Measurements from ENCODE around the gene DGKG. TPM values are rescaled to one million over a fixed set of nuclear protein-coding genes. Genes with fewer than 3 reads are reported as not detected.

Gene DGKG
- total RNA-seq, 2 experiments from 2014 or later = not detected

GRCh38 chr3:186121278-186121677 lies 240.8 kb downstream of the DGKG start:
- POLR2A ChIA-PET = no interaction called here
- peaks cover 63% of the 10 kb centered on the region for H3K27me3 Mint-ChIP-seq
- H3K36me3 Mint-ChIP-seq (ENCODE audit: low read depth) = no peaks in the 10 kb centered on the region

DNA sequence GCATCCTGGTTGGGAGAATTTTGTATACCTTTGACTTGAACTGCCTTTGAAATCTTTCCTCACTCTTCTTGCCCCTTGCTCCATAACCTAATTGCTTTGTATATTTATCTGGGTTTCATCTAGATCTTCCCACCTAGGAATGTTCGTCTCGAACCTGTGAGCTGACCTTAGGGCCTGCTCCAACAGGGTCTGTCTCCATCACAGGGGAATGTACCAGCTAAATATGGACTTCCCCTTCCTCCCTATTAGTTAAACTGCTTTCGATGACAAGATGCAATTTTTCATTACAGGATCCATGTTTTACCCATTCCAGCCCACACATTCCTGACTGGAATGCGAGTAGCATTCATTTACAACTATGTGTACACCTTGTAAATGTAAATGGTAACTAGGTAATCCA lies 242.5 kb downstream of the DGKG start:
- Mint-ChIP-seq H3K4me1 (ENCODE audit: low read depth) (no peaks in the 10 kb centered on the region), H3K27me3 (peaks cover 77% of the 10 kb centered on the region), H3K27ac (no peak overlapping the region), H3K4me3 (no peak overlapping the region), H3K36me3 (ENCODE audit: low read depth) (no peaks in the 10 kb centered on the region), H3K9me3 (no peaks in the 10 kb centered on the region)
- Histone ChIP-seq H3K4me1 (ENCODE audit: insufficient read depth, low read length) (no peaks in the 10 kb centered on the region), H3K9me3 (ENCODE audit: control insufficient read depth in 1 of 2, insufficient read depth in 1 of 2, low read length in 2 of 2) (no peaks in the 10 kb centered on the region), H3K27ac (ENCODE audit: low read depth in 1 of 2, low read length in 2 of 2) (no peak overlapping the region), H3K27me3 (ENCODE audit: control insufficient read depth in 1 of 2, insufficient read depth in 2 of 2, low read length in 2 of 2) (peaks cover 13 to 37% of the 10 kb centered on the region in 2 experiments), H3K4me3 (ENCODE audit: low read length) (no peak overlapping the region), H3K36me3 (ENCODE audit: insufficient read depth, low read length) (no peaks in the 10 kb centered on the region)
- TF ChIP-seq, protein P1, sequence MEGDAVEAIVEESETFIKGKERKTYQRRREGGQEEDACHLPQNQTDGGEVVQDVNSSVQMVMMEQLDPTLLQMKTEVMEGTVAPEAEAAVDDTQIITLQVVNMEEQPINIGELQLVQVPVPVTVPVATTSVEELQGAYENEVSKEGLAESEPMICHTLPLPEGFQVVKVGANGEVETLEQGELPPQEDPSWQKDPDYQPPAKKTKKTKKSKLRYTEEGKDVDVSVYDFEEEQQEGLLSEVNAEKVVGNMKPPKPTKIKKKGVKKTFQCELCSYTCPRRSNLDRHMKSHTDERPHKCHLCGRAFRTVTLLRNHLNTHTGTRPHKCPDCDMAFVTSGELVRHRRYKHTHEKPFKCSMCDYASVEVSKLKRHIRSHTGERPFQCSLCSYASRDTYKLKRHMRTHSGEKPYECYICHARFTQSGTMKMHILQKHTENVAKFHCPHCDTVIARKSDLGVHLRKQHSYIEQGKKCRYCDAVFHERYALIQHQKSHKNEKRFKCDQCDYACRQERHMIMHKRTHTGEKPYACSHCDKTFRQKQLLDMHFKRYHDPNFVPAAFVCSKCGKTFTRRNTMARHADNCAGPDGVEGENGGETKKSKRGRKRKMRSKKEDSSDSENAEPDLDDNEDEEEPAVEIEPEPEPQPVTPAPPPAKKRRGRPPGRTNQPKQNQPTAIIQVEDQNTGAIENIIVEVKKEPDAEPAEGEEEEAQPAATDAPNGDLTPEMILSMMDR (IDR thresholded peaks at IDR 0.05) = no peak
- ATAC-seq (ENCODE audit: poor library complexity) (no peak), DNase-seq (no peak)
- ChIA-PET CTCF (no interaction called here), POLR2A (no interaction called here)
- intact Hi-C loops (cut with DNase I, micrococcal nuclease) = loop anchor here in 1 of 2 experiments (10.0 kb wide), 1 partner anchor 415 kb away; no protein-coding TSS in a partner anchor

More at GRCh38 chr3:186121278-186121677, 240.8 kb downstream of the DGKG start:
- DNase-seq = no peak
- CTCF ChIA-PET = interaction anchor here (0.7 kb wide), 1 partner anchor 12 kb away, joined by 3 read pairs; no protein-coding TSS in a partner anchor
- Mint-ChIP-seq H3K9me3 (no peaks in the 10 kb centered on the region), H3K4me1 (ENCODE audit: low read depth) (no peaks in the 10 kb centered on the region), H3K27ac (no peak overlapping the region), H3K4me3 (no peak overlapping the region)
- no peak for ATAC-seq (ENCODE audit: poor library complexity)
- Histone ChIP-seq H3K36me3 (ENCODE audit: insufficient read depth, low read length) (no peaks in the 10 kb centered on the region), H3K27ac (ENCODE audit: low read depth in 1 of 2, low read length in 2 of 2) (no peak overlapping the region), H3K27me3 (ENCODE audit: control insufficient read depth in 1 of 2, insufficient read depth in 2 of 2, low read length in 2 of 2) (peaks cover 8 to 37% of the 10 kb centered on the region in 2 experiments), H3K9me3 (ENCODE audit: control insufficient read depth in 1 of 2, insufficient read depth in 1 of 2, low read length in 2 of 2) (no peaks in the 10 kb centered on the region), H3K4me1 (ENCODE audit: insufficient read depth, low read length) (no peaks in the 10 kb centered on the region), H3K4me3 (ENCODE audit: low read length) (no peak overlapping the region)
- TF ChIP-seq, protein P1 (IDR thresholded peaks at IDR 0.05) = no peak
- intact Hi-C loops (cut with DNase I, micrococcal nuclease) = no loop called here

GRCh38 chr3:186118692-186119091 lies 243.3 kb downstream of the DGKG start:
- TF ChIP-seq, protein P1 (IDR thresholded peaks at IDR 0.05) = no peak
- Histone ChIP-seq H3K27ac (ENCODE audit: low read depth in 1 of 2, low read length in 2 of 2) (no peak overlapping the region), H3K9me3 (ENCODE audit: control insufficient read depth in 1 of 2, insufficient read depth in 1 of 2, low read length in 2 of 2) (no peaks in the 10 kb centered on the region), H3K27me3 (ENCODE audit: control insufficient read depth in 1 of 2, insufficient read depth in 2 of 2, low read length in 2 of 2) (peaks cover 16 to 39% of the 10 kb centered on the region in 2 experiments), H3K4me3 (ENCODE audit: low read length) (no peak overlapping the region), H3K4me1 (ENCODE audit: insufficient read depth, low read length) (no peaks in the 10 kb centered on the region), H3K36me3 (ENCODE audit: insufficient read depth, low read length) (no peaks in the 10 kb centered on the region)
- DNase-seq (no peak), ATAC-seq (ENCODE audit: poor library complexity) (no peak)
- intact Hi-C loops (cut with DNase I, micrococcal nuclease) = loop anchor here in 1 of 2 experiments (10.0 kb wide), 1 partner anchor 416 kb away; no protein-coding TSS in a partner anchor
- Mint-ChIP-seq H3K36me3 (ENCODE audit: low read depth) (no peaks in the 10 kb centered on the region), H3K27ac (no peak overlapping the region), H3K9me3 (no peaks in the 10 kb centered on the region), H3K4me3 (no peak overlapping the region), H3K27me3 (peaks cover 80% of the 10 kb centered on the region), H3K4me1 (ENCODE audit: low read depth) (no peaks in the 10 kb centered on the region)
- CTCF ChIA-PET = no interaction called here
- POLR2A ChIA-PET = no interaction called here
